Activated CD4-positive, CD25-positive, alpha-beta regulatory T cell treated with anti-CD3 and anti-CD28 coated beads, Interleukin-2, amount 50 U/mL, for 72 hours (primary cell): Measurements from ENCODE around the gene GPC3.
"Not testable (repeated sequence)": the region's sequence is repeated elsewhere in the genome, so short reads cannot be mapped to it uniquely, and the experiment has no call there.

Experiments used
- DNase-seq: peaks from one replicate; pipeline ENCODE4 v3.0.0; 2021

Gene GPC3

DNA sequence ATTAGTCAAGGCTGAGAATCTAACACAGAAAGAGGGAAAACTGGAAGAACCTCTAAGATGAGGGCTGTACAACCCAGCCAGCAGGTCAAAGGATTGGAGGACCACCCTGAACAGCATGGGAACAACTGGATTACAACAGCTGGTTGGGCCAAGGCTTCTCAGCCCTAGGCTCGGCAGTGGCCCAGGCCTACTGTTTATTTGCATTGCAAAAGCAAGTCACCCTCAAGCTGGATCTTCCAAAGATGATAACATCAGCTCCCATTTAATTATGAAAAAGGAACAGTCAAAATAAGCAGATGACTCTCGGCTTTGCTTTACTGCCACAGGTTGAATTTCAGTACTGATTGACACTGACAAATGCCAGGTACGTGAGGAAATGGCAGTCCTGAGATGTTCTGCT is 61.8 kb downstream of the GPC3 start:
- no peak for DNase-seq

- no peak for DNase-seq
Observed at GRCh38 chrX:133923113-133923512, 62.3 kb downstream of the GPC3 start.

- DNase-seq, result no peak
Observed at GRCh38 chrX:133922390-133922771, 63.0 kb downstream of the GPC3 start.

DNA sequence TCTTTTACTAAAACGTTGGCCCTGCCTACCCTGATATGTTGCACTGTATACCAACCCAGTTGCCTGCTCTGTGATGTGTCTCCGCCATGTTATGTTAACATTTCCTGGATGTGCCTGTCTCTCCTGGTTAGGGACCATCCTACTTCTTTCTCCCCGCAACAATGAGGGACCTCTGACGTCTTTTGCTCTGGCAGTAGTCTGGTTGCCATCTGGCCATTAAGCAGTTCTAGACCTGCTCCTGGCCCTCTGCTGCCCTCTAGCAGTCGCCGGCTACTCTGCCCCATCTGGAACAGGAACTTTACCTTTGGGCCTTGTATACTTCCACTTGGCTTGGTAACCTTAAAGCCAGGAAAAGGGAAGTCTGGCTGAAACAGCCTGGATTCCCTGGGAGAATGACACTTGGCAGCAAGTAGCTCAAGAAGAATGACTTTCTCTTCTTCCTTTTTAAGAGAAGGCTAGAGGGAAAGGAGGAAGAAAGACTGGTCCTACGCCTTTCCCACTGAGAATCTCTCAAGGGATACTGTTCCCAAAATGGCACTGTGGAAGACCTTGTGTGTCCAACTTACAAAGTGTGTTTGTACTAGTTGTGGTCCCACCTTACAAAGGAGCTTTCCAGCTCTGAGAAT is 63.5 kb downstream of the GPC3 start:
- DNase-seq, result peak; percentile 34

GRCh38 chrX:133921086-133921485 is 64.3 kb downstream of the GPC3 start:
- no peak for DNase-seq

DNA sequence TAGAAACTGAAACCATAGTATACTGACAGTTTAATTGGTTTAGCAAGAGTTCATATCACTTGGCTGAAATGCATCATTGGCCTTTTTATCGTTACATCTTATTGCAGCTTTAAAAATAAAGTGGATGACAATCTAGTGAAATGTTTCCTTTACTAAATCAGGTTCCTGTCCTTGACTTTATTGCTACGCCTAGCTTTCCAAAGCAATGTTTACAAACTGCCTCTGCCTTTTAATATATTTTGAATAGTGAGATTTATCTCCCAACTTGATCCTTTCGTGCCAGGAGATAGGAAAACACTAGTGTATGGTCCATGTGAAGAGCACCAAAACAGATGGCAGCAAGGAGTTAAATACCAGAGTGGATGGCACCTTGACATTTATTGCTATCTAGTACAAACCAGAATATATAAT is 67.0 kb downstream of the GPC3 start:
- DNase-seq, result no peak

DNA sequence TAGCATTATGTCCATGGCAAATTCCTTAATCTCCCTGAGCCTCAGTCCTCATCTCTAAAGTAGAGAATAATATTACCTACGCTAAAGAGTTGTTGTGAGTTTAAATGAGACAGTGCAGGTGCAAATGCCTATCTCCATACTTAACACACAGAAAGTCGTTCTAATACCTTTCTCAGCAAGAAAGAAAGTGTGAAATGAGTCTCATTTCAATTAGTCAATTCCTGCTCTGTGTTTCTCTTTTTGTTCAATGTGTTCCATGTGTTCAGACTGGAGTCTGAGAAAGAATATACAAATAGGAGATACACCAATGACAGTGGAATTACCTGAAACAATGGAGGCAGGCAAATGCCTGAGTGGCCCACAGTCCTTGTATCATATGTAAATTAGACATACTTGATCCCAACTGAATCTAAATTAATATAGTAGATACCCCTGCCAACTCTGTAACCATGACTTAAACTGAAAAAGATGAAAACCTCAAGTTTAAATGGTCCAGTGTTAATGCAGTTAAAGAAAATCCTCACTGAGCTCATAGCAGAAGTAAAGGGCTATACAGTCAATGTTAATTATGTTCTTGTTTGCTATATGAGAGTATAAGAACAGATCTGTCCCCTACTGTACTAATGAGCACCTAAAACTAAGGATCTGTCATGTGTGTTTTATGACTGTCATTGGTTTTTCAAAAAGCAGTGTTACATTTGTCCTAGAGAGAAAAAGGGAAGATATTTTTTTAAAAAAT is 68.2 kb downstream of the GPC3 start:
- DNase-seq, result no peak

DNA sequence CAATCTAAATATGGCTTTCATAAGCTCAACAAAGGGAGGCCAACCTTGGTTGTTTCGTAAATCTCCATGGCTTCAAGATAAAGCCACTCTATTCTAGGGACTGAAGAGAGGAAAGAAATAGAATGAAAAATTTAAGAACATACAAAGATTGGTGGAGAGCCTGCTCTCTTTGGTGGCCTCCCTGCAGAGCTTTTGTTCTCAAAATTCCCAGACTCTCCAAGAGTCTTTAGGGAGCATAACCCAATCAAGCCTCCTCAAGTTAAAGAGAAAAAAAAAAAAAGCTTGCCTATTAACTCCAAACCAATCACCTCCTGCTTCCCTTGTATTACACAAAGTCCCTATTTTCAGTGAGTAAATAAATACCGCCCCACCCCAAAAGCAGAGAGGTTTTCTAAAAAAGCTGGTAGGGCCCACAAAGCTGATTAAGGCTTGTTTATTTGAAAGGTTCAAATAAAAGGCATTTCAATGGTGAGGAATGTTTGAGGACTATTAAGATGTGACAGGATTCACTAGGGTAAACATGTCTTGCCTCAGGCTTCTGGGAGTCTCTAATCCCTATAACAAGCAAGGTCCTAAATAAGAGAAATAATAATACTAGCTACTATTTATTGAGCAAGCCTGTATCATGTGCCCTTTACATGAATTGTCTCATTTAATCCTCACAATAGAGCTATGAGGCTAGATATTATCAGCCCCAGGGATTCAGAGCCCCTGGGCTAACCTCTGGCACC is 71.6 kb downstream of the GPC3 start:
- DNase-seq, result no peak

DNA sequence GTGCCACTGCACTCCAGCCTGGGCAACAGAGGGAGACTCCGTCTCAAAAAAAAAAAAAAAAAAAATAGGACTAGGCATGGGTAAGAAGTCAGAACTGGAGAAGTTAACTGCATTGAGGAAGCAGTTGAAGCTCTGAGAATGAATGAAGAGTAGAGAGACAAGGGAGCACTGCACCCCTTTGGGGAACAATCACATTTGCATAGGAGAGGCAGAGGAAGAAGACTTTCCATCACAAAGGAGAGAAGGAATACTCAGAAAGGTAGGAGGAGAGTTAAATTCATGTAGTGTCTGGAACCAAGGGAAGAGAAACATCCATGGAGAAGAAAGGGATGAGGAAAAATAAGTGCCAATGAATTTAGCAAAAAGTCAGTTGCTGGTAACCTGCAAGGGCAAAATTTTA is 72.4 kb downstream of the GPC3 start:
- DNase-seq, result no peak

DNA sequence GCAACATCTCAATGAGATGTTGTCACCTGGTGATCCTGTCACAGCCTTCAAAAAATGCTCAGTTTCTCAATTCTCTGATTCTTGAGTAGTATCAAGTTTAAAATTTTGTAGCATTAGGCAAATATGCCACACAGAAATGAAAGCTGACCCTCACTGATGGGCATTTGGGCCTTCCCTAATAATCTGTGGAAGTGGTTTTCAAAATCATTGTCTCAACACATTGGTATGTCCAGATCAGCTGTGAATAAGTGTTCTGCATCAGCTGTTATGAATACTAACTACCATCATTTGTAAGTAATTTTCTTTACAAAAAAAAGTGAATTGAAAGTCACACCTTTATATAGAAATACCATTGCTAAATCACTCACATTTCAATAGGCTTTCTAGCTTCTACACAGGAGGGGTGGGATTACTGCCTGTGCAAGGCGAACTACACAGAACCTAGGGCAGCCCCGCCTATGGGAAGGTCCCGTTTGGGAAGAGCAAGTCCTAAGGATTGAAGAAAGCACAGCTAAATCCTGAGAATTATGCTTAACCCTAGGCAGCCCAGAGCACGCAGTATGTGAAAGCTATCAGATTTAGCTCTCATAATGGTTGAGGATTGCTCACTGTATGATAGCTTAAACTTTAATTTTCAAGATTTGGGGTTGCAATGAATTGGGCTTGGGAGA is 73.4 kb downstream of the GPC3 start:
- no peak for DNase-seq

- DNase-seq, result no peak
Observed at GRCh38 chrX:133910539-133910938, 74.9 kb downstream of the GPC3 start.

GRCh38 chrX:133909888-133910287 is 75.5 kb downstream of the GPC3 start:
- DNase-seq, result no peak

DNA sequence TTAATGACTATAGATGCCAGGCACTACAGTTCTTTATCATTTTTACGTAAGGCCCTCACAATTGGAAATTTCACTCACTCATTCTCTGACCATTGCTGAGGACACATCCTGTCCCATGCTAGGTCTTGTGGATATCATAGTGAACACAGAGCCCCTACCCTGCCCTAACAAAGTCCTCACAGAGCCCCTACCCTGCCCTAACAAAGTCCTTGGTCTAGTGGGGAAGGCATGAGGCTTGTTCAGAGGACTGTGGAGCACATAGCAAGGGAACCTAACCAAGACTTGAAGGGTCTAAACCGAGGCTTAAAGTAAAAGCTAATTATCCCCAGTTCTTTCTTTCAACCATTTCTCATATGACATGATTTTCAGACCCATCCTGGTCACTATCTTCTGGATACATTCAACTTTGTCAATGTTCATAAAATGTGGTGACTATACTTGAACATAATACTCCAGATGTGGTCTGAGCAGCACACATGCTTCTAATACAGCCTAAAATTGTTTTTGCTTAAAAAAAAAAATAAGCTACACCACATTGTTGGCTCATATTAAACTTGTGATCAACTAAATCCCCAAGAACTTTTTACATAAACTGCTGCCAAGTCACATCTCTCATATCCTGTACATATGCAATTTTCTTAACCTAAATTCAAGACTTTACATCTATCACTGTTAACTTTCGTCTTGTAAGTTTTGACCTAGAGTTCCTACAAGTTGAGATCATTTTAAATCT is 77.0 kb downstream of the GPC3 start:
- DNase-seq, result no peak

DNA sequence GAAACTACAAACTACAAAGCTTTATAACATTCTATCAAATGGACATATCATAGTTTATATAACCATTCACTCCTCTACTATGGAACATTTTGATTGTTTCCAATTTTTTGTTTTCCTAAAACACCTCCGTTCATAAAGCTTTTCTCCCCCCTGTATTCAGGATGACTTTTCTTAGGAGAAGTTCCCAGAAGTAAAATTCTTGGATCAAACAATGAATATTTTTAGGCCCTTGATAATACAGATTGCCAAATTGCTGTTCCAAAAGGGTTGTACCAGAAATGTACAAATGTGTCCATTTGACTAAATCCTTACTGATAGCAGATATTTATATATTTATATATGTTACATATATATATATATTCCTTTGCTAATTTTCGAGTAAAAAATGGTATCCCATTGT is 77.8 kb downstream of the GPC3 start:
- DNase-seq, result no peak

- no peak for DNase-seq
Observed at GRCh38 chrX:133905305-133905704, 80.1 kb downstream of the GPC3 start.

DNA sequence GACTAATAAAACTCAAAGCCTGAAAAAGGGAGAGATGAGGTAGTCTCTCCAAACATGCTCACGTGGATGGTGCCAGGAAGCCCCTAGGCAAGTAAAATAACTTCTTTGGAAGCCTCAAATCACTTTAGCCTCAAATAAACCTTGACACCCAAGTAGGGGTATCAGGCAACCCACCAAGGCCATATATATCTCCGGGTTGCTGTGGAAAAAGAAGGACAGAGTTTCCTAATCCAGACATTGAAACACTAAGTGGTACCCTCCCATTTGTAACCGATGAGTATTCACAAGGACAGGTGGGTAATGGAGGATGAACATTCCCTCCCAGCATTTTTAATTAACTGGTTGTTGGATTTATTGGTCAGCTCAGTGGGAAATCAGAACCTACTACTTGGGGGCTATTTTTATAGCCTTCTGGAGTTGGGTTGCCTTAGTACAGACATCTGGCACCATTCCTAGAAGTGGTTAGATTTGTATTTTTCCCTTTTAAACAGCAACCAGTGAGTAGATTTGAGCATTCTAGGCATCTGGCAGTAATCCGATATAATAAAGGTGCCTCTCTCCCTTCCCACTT is 87.7 kb downstream of the GPC3 start:
- DNase-seq, result no peak

- no peak for DNase-seq
Observed at GRCh38 chrX:133892337-133892736, 93.1 kb downstream of the GPC3 start.

GRCh38 chrX:133888984-133889383 is 96.4 kb downstream of the GPC3 start:
- DNase-seq, result no peak

DNA sequence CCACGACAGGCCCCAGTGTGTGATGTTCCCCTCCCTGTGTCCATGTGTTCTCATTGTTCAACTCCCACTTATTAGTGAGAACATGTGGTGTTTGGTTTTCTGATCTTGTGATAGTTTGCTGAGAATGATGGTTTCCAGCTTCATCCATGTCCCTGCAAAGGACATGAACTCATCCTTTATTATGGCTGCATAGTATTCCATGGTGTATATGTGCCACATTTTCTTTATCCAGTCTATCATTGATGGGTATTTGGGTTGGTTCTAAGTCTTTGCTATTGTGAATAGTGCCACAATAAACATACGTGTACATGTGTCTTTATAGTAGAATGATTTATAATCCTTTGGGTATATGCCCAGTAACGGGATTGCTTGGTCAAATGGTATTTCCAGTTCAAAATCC is 97.3 kb downstream of the GPC3 start:
- not testable (repeated sequence) for DNase-seq

DNA sequence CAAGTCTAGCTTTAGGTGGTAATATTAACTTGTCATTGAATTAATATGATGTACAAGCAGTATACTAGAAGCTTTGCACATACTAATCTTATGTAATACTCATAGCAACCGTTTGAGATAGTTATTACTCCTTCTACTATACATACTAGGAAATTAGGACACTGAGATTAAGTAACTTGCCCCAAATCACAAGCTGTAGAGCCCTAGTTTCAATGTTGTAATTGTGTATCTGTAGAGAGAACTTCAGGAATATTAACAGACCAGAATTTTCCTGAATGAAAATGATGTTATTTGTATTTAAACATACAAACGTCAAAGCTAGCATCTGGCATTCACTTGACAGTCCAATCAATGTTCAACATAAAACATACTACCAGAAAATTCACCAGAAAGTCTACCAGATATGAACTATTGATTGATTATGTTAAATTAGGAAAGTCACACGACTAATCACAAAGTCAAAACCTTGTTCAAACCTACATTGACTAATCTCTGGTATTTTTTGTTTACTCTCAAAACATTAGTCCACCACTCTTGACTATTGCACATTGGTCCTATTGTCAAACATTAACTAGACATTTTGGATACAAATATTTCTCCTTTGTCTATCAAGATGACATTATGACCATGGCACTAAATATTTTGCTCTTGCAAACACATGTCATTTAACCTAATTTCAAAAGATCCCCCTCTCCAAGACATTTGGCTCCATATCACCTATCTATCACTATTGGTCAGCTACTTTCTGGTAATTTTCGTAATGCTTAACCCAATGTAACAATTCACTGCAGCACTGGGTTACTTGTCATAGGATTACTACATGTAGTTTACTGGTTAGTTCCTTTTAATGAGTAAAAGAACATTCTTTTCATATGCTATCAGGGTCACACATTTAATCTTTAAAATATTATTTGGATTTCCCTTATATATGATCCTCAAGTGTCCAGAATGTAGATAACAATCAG is 100.7 kb downstream of the GPC3 start:
- DNase-seq, result no peak

- DNase-seq, result no peak
Observed at GRCh38 chrX:133881893-133882292, 103.5 kb downstream of the GPC3 start.
